GM12872 (cell line): ENCODE measurements around the gene SLC30A9.

Source experiments
- TF ChIP-seq, protein P1 (sequence below): IDR thresholded peaks from 3 replicates; pipeline ENCODE4 v1.5.1; 2011; ENCODE audit warnings: low read depth, mild to moderate bottlenecking, low read length, moderate library complexity; ENCODE audit not compliant: insufficient read depth

SLC30A9 gene

DNA sequence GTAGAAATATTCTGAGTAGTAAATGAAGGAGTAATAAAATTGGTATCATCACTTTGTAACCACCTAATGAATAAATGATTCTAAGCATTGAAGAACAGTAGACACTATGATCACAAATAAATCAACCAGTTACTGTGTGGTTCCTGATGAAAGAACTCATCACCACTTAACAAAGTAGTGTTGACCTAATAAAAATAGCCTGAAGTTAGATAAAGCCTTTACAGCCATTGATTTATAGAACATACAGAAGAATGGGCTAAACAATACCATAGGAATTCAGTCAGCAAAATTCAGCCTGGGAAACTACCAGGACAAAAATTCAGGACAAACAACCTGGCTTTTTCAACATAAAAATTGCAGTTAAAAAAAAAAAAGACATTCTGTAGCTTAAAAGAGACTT, 9.0 kb downstream of the SLC30A9 start:
- TF ChIP-seq, protein P1, sequence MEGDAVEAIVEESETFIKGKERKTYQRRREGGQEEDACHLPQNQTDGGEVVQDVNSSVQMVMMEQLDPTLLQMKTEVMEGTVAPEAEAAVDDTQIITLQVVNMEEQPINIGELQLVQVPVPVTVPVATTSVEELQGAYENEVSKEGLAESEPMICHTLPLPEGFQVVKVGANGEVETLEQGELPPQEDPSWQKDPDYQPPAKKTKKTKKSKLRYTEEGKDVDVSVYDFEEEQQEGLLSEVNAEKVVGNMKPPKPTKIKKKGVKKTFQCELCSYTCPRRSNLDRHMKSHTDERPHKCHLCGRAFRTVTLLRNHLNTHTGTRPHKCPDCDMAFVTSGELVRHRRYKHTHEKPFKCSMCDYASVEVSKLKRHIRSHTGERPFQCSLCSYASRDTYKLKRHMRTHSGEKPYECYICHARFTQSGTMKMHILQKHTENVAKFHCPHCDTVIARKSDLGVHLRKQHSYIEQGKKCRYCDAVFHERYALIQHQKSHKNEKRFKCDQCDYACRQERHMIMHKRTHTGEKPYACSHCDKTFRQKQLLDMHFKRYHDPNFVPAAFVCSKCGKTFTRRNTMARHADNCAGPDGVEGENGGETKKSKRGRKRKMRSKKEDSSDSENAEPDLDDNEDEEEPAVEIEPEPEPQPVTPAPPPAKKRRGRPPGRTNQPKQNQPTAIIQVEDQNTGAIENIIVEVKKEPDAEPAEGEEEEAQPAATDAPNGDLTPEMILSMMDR: no peak

DNA sequence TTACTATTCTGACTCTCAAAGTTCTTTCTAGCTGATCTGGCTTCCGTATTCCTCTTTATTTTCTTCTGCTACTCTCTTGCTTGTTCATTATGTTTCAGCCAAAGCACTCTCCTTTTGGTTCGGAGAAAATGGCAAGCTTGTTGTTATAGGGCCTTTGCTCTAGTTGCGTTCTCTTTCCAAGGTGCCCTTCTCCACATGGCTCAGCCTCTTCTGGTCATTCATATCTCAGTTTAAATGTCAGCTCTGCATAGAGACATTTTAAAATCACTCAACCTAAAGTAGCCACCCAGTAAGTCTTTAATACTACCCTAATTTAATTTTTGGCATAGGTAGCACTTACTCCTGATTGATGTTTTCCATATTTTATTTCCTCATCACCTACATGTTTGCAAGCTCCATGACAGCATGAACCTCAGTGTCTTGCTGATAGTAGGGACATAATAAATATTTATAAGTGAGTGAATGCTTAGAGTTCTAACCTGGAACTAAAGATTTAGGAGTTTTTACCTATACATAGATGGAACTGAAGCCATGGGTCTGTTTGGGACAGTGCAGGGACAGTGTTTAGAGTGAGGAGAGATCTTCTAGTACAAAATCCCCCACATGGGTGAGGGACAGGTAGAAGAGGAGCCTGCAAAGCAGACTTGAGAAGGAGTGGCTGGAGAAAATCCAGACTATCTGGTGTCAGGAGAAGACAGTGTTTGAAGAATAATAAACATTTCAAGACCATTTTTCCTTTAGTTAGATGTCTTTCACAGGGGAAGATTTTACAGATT, 17.9 kb downstream of the SLC30A9 start:
- TF ChIP-seq, protein P1: no peak

DNA sequence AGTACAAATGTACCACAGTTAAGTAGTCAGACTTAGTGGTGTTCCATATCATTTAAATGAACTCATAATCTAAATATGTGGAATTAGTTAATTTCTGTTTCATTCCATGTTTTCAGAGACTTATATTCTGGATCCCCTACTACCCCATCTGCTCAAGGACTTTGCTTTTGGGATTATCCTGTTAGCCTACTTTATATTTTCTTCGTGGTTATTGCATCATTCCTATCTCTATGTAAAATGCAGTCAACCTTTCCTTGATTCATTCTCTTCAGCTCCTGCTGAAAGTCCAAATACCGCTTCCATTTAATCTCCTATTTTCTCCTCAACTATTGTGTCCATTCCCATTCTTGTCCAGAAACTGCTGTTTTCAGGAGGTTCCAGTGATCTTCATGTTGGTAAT, 25.1 kb downstream of the SLC30A9 start:
- TF ChIP-seq, protein P1: no peak

DNA sequence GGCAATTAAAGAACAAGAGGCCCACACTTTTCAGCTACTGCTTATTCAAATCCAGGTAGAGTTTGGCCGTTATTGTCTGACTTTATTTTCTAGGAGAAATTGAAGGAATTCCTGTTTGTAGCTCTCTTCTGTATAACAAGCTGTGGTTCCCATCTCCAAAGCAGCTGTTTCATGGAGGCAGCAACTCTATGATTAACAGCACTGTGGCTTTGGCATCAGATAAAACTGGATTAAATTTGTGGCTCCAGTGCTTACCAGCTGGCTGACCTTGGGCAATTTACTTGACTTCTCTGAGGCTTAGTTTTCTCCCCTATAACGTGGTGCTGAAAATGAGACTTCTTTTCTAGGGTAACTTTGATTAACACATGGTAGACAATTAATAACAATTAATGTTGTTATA, 28.1 kb downstream of the SLC30A9 start:
- TF ChIP-seq, protein P1: no peak

DNA sequence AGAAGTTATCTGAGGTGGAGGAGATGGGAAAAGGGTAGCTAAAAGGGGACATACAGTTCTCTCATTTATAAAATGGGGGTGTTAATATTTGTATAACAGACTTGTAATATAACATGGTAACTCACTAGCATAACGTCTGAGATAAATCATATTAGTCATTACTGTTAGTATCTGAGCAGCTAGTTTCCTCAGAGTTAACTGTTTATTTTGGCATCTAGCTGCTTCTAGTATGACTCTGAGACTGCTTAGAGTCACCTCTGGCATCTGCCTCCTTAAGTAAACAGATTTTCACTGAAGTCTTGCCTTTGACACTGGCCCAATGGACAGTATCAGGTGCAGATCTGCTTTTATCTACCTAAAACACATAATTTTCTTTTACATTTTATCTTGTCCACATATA, 58.1 kb downstream of the SLC30A9 start:
- TF ChIP-seq, protein P1: no peak

DNA sequence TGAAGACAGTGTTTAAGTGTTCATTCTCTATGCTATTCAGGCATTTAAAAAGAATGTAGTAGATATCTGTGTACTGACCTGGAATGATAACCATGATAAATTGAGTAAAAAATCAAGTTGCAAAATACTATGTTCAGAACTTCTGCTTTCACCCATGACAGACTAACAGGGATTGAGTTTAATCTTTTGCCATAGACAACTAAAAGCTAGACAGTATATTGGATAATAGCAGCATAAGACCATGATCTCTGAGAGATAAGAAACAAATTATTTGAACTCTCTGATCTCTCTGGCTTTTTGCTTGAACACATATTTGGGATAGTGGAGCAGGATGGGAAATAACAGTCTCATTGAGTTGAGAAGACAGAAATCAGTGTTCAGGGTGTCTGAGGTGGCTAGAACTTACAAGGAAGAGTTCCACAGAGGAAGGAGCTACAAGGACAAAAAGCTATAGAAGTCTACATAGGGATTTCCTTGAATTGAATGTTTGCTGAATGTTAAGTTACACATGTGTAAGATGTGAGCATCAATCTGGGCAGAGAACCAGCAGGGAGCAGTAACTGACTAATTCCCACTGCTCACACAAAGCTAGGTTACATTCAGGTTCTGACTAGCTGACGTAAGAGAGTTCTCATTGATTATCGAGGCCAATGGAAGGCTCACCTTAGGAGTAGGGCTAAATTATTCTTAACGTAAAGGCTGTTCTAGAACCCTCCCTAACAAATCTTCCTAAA, 60.4 kb downstream of the SLC30A9 start:
- TF ChIP-seq, protein P1: no peak

DNA sequence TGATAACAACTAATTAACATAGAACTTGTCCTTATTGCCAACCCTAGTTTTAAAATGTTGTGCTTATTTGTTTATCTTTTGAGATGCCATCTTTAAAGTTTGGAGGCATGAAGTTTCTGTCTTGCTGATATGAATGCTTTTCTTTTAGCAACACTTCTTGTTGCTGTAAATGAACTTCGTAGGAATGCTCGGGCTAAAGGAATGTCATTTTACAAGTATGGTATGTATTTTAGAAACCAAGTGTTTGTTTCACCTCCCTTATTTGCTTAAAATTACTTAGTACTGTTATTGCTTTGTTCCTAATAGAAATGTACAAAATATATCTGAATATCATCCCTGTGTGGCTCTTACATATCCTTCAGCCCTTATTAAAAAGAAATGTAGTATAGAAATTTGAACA, 76.1 kb downstream of the SLC30A9 start:
- TF ChIP-seq, protein P1: no peak
